GM12872 (cell line): ENCODE measurements around the gene FAM107A.

Experiments used
- TF ChIP-seq, protein P1 (sequence below): IDR thresholded peaks from 3 replicates; pipeline ENCODE4 v1.5.1; 2011; ENCODE audit warnings: low read depth, mild to moderate bottlenecking, low read length, moderate library complexity; ENCODE audit not compliant: insufficient read depth

Gene FAM107A

DNA sequence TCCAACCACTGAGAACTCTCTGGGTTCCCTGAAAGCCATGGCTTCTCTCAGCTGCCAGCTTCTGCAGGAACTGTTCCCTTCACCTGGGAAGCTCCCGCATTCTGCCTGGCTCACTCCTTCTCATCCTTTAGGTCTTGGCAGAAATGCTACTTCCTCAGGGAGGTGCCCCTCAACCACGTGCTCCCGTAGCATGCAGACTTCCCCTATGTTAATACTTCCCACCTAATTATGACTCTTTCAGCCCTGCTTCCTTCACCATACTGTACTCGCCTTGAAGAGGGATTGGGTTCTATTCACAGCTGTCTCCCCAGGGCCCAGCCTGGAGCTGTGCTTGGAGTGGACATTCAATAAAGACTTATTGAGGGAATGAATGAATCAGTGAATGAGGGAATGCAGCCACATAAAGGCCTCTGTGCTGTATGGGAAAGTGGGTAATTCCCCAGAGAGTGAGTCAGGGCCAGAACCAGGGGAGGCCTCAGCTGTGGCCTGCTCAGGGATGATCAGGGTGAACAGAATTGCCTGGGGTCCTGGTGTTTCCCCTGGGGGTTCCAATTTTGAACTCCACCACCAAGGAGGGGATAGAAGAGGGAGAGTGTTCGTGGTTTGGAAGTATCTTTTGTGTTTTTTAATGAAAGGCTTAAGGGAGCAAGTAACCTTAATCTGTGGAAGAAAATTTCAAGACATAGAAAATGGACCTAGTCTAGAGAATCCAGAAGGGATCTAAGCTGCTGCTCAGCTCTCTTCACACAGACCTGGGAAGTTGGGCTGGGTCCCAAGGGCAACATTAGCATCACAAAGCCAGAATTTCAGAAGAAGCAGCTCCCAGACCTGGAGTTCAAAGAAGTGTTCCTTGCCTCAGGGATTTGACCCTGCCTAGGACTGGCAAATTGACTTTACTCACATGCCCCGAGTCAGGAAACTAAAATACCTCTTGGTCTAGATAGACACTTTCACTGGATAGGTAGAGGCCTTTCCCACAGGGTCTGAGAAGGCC lies 14.6 kb upstream of the FAM107A start:
- TF ChIP-seq, protein P1, sequence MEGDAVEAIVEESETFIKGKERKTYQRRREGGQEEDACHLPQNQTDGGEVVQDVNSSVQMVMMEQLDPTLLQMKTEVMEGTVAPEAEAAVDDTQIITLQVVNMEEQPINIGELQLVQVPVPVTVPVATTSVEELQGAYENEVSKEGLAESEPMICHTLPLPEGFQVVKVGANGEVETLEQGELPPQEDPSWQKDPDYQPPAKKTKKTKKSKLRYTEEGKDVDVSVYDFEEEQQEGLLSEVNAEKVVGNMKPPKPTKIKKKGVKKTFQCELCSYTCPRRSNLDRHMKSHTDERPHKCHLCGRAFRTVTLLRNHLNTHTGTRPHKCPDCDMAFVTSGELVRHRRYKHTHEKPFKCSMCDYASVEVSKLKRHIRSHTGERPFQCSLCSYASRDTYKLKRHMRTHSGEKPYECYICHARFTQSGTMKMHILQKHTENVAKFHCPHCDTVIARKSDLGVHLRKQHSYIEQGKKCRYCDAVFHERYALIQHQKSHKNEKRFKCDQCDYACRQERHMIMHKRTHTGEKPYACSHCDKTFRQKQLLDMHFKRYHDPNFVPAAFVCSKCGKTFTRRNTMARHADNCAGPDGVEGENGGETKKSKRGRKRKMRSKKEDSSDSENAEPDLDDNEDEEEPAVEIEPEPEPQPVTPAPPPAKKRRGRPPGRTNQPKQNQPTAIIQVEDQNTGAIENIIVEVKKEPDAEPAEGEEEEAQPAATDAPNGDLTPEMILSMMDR: no peak

DNA sequence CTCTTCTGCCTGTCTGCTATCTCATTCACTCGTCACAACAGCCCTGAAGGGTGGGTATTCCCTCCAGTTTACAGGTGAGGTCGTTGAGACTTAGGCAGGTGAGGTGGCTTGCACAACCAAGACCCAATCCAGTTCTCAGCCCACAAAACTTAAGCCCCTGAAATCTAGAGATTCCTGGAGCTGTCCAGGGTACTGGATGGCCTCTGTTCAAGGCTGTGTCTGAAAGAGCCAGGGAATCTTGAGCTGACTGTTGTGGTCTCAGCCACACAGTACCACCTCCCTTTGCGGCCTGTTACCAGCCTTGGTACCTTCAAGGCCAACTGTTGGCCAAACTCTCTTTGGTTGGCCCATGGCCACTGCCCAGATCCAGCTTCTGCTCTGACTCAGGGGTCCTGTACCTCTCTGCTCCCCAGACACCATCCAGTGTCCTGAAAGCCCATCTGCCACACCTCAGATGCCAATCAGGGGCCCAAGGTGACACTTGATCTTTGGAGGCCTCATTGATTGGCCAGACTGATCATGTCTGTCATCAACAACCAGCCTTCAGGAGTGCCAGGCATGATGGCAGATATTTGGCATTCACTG lies 10.9 kb upstream of the FAM107A start:
- TF ChIP-seq, protein P1: no peak

DNA sequence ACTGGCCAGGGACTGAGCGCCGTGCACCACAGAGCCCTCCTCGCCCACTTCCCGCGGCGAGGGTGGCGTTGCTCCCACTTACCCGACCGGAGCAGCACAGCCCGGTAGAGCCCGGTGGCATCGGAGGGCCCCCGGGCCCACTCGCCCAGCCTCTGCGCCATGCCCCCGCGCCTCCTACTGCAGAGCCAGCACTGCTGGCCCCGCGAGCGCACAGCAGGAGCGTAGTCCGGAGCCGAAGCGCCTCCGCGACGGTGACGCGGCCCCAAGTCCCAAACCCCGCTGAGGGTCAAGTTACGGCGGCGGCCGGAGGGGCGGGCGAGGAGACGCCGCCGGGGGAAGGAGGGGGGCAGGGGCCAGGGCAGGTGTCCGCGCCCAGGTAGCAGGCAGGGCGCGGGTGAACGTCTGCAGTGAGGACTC lies 9.6 kb upstream of the FAM107A start:
- TF ChIP-seq, protein P1: no peak

DNA sequence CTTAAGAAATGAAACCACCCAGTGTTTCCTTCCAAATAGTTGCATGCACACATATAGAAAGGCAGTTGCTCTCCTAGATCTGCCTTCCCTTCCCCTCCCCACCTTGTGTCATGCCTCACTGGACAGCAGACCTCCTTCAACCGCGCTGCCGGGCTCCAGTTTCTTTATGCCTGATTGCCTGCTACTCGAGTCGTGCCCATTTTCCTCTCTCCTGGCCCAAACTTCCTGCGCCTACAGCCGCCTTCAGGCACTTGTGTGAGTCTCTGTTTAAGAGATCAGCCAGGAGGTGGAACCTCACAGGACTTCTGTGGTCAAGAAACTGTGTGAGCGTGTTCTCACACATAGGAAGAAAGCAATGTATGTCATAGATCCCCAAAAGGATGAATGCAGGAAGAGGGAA lies 8.8 kb upstream of the FAM107A start:
- TF ChIP-seq, protein P1: no peak

DNA sequence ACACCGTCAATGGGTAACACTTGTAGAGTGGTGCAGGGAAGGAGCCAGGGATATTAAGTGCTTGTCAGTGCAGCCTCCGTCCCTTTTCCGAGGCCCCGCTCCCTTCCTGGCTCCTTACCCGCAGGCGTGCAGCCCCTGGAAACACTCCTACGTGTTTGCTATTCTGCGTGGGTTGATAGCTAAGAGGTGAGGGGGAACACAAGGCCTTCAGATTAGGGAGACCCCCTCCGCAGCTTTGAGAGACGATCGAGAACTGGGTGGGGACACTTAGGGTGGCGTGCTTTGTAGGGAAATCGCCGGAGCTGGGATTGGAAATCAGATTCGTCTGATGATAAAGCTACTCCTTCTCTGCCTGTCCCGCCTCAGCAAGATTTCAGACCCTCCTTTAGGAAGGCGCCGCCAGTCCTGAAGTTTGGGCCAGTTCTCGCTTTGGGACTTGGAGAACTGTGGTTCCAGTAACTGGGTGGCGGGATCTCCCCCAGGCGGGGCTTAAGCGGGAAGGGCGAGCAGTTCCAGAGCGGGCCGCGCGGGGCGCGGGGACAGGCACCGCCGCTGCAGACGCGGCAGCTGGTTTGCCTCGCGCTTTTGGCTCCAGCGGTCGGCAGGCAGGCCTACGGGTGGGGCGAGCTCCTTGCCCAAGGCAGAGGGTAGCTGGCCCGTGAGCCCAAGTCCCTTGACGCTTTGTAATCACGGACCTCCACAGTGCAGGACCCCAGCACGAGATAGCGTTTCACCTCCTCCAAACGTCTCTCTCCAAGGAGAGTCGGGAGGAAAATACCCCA lies 8.0 kb upstream of the FAM107A start:
- TF ChIP-seq, protein P1: peak; percentile 86

DNA sequence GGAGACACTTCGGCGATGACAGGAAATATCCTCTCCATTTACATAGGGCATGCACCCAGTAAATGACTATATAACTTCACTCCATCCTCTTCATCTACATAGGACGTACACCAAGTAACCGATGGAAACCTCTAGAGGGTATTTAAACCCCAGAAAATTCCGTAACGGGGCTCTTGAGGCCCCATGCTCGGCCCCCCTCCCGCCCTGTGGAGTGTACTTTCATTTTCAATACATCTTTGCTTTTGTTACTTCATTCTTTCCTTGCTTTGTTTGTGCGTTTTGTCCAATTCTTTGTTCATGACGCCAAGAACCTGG lies 7.5 kb upstream of the FAM107A start:
- TF ChIP-seq, protein P1: no peak
